Skeletal muscle tissue (tissue), 4 donors: ENCODE data around the gene CDC14A. TPM values are rescaled to one million over a fixed set of nuclear protein-coding genes. Genes with fewer than 3 reads are reported as not detected.
"Not testable (repeated sequence)": the region's sequence is repeated elsewhere in the genome, so short reads cannot be mapped to it uniquely, and the experiment has no call there.

Experiments used
- H3K27ac ChIP-seq: one replicate; pipeline ENCODE4 v1.7.0; 2013; ENCODE audit warnings: mild to moderate bottlenecking, low read depth, low read length, inconsistent platforms
- H3K27me3 ChIP-seq, 3 donors: one replicate each; pipeline ENCODE4 v1.7.0; 2013; ENCODE audit warnings: low read length in 3 of 3; ENCODE audit not compliant: control insufficient read depth in 3 of 3, insufficient read depth in 3 of 3
- H3K36me3 ChIP-seq, 3 donors: one replicate each; pipeline ENCODE4 v1.7.0; 2013; ENCODE audit warnings: low read length in 3 of 3; ENCODE audit not compliant: control insufficient read depth in 3 of 3, insufficient read depth in 3 of 3
- H3K4me1 ChIP-seq, 3 donors: one replicate each; pipeline ENCODE4 v1.7.0; 2013; ENCODE audit warnings: low read length in 3 of 3, mild to moderate bottlenecking in 3 of 3; ENCODE audit not compliant: control insufficient read depth in 3 of 3, insufficient read depth in 3 of 3
- H3K4me3 ChIP-seq, 3 donors: one replicate each; pipeline ENCODE4 v1.7.0; 2013; ENCODE audit warnings: low read length in 3 of 3
- H3K9ac ChIP-seq, 3 donors: one replicate each; pipeline ENCODE4 v1.7.0; 2013; ENCODE audit warnings: low read length in 3 of 3, mild to moderate bottlenecking in 3 of 3, moderate library complexity in 2 of 3, low read depth in 1 of 3
- H3K9me3 ChIP-seq, 3 donors: one replicate each; pipeline ENCODE4 v1.7.0; 2013; ENCODE audit warnings: low read length in 3 of 3; ENCODE audit not compliant: control insufficient read depth in 3 of 3
- total RNA-seq: library from RNA; depleted of rRNA; stranded (reverse); fragments of >200 nt; gene quantifications from one replicate; pipeline ENCODE4 v1.2.3, GENCODE V29; 2014
- donor health status: Osteomylitis.

Gene CDC14A
- total RNA-seq, 1 donor from 2014 or later, result 17.2 TPM

DNA sequence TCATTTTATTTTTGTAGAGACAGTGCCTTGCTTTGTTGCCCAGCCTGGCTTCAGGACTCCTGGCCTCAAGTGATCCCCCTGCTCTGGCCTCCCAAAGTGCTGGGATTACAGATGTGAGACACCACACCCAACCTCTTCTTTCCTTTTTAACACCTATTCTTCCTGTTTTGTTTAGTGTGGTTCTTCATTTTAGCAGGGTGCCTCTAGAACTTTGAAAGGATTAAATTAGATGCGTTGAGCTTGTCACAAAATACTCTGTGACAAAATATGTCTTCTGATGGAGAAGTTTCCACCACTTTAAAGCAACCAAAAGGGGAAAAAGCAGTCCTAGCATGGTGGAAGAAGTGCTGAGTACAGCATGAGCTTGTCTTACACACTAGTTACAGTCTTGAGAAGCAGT lies 42.0 kb downstream of the CDC14A start:
- Histone ChIP-seq H3K27ac (no peak overlapping the region), H3K4me3 (no peak overlapping the region), H3K36me3 (peaks cover 0 to 7% (median 0%) of the 10 kb centered on the region in 3 donors), H3K9ac (no peak overlapping the region), H3K9me3 (no peaks in the 10 kb centered on the region), H3K27me3 (no peaks in the 10 kb centered on the region), H3K4me1 (no peaks in the 10 kb centered on the region)

DNA sequence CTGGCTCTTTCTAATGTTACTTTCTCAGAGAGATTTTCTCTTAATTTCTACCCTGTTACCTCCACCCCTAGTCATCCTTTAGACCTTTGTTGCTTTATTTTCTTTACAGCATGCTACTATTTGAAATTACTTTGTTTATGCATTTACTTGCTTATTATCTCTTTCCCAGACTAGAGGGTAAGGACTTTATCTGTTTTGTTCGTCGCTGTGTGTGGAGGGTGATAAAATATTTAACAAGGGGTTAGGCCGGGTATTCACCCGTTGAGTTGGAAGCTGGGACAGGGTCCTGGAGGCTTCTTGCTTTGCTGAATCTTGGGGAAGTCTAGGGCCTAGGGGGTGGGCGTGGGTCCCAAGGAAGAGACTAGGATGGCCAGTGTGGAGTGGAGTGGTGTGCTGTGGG lies 43.6 kb downstream of the CDC14A start:
- Histone ChIP-seq H3K36me3 (peaks cover 0 to 6% (median 0%) of the 10 kb centered on the region in 3 donors), H3K4me1 (no peaks in the 10 kb centered on the region), H3K9me3 (no peaks in the 10 kb centered on the region), H3K27me3 (no peaks in the 10 kb centered on the region), H3K27ac (no peak overlapping the region), H3K4me3 (no peak overlapping the region), H3K9ac (no peak overlapping the region)

DNA sequence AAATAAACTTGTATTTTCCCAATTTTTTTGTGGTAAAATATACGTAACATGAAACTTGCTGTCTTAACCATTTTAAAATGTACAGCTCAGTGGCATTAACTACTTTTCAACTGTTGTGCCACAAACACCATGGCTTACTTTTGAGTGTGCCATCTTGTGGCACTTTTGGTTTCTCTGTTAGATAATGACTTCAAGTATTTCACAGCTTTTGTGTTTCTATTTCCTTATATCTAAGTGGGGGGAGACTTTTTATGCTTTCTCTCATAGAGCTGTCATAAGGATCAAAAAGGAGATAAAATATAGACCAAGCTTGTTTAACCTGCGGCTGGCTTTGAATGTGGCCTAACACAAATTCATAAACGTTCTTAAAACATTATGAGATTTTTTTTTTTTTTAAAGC lies 44.3 kb downstream of the CDC14A start:
- no peak overlapping the region for H3K9ac ChIP-seq
- H3K9me3 ChIP-seq, result no peaks in the 10 kb centered on the region
- peaks cover 0 to 1% (median 0%) of the 10 kb centered on the region in 3 donors for H3K36me3 ChIP-seq
- H3K4me3 ChIP-seq, result no peak overlapping the region
- H3K27ac ChIP-seq, result no peak overlapping the region
- H3K27me3 ChIP-seq, result no peaks in the 10 kb centered on the region
- H3K4me1 ChIP-seq, result no peaks in the 10 kb centered on the region

DNA sequence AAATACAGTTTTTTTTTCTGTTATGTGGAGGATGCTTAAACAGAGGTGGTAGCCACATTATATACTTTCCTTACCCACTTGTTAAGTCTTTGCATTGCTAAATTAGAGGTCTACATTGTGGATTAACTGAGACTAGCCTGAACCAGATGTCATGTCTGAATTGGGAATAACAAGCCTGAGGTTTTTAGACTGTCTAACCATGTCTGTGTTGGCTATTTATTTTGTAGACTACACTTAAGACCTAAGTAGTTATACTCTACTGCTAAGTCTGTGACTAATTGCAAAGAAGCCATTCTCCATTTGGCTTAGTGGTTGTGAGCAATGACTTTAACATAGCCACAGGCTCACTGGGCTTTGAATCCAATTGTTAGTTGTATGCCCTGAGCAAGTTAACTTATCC lies 45.4 kb downstream of the CDC14A start:
- Histone ChIP-seq H3K9ac (no peak overlapping the region), H3K27ac (no peak overlapping the region), H3K36me3 (no peaks in the 10 kb centered on the region), H3K4me3 (no peak overlapping the region), H3K4me1 (no peaks in the 10 kb centered on the region), H3K27me3 (no peaks in the 10 kb centered on the region), H3K9me3 (no peaks in the 10 kb centered on the region)

DNA sequence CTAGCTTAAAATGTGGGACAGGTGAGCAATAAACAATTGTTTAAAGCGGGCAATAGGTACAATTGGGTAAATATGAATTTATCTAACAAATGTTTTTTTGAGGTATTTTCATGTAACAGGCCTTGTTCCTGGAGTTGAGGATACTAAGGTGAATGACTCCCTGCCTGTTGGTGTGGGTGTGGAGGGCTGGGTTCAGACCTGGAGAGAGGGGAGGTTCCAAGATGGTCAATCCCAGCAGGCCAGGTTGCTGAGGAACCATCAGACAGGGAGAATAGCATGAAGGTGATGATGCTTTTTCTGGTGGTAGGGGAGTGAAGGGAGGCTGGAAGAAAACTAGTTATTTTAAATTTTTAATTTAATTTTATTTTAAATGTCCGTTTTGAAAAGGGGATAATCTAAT lies 46.3 kb downstream of the CDC14A start:
- no peaks in the 10 kb centered on the region for H3K4me1 ChIP-seq
- H3K9ac ChIP-seq, result no peak overlapping the region
- H3K9me3 ChIP-seq, result no peaks in the 10 kb centered on the region
- no peak overlapping the region for H3K27ac ChIP-seq
- H3K27me3 ChIP-seq, result no peaks in the 10 kb centered on the region
- no peak overlapping the region for H3K4me3 ChIP-seq
- H3K36me3 ChIP-seq, result no peaks in the 10 kb centered on the region

DNA sequence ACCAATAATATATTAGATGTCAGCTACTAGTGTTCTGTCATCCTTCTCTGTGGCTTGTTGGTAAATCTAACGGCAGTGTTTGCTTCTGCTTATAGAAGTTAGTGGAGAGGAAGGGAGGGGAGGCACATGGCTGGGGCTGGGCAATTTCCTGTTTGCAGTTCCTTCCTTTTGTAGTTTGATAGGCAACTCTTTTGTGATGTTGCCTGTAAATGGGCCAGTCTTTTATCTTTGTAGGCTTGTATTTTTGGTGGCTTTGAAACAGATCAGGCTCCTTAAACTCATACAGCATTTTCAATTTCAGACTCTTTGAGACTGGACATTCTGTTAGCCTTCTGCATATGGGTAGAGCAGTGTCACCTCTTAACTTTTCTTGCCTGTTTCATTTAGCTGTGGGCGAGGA lies 48.1 kb downstream of the CDC14A start:
- Histone ChIP-seq H3K9me3 (no peaks in the 10 kb centered on the region), H3K9ac (no peak overlapping the region), H3K27ac (no peak overlapping the region), H3K36me3 (no peaks in the 10 kb centered on the region), H3K4me1 (no peaks in the 10 kb centered on the region), H3K27me3 (no peaks in the 10 kb centered on the region), H3K4me3 (no peak overlapping the region)

DNA sequence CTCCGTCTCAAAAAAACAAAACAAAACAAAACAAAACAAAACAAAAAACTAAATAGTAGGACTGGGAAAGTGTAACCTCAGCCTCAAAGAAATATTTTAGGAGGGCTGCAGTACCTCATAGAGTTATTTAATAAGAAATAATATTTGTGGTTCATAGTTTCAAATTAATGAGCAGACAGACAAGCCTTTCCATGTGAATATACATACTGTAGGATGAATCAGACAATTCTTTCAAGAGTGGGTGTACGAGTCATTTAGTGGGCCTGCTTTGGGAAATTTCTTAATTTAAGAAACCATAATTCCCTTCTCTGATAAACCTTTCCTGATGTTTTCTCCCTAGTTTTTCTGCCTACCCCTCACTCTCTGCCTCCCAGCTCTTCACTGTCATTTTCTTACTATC lies 52.5 kb downstream of the CDC14A start:
- no peaks in the 10 kb centered on the region for H3K36me3 ChIP-seq
- no peak overlapping the region for H3K27ac ChIP-seq
- no peaks in the 10 kb centered on the region for H3K4me1 ChIP-seq
- no peaks in the 10 kb centered on the region for H3K27me3 ChIP-seq
- no peak overlapping the region for H3K4me3 ChIP-seq
- H3K9me3 ChIP-seq, result no peaks in the 10 kb centered on the region
- H3K9ac ChIP-seq, result no peak overlapping the region

DNA sequence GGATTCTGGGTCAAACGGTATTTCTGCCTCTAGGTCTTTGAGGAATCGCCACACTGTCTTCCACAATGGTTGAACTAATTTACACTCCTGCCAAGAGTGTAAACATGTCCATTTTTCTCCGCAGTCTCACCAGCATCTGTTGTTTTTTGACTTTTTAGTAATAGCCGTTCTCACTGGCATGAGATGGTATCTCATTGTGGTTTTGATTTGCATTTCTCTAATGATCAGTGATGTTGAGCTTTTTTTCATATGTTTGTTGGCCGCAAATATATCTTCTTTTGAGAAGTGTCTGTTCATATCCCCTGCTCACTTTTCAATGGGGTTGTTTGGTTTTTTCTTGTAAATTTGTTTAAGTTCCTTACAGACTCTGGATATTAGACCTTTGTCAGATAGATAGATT lies 53.6 kb downstream of the CDC14A start:
- not testable (repeated sequence) for H3K36me3 ChIP-seq, H3K4me1 ChIP-seq, H3K27me3 ChIP-seq, H3K4me3 ChIP-seq, H3K9me3 ChIP-seq, H3K9ac ChIP-seq, H3K27ac ChIP-seq

DNA sequence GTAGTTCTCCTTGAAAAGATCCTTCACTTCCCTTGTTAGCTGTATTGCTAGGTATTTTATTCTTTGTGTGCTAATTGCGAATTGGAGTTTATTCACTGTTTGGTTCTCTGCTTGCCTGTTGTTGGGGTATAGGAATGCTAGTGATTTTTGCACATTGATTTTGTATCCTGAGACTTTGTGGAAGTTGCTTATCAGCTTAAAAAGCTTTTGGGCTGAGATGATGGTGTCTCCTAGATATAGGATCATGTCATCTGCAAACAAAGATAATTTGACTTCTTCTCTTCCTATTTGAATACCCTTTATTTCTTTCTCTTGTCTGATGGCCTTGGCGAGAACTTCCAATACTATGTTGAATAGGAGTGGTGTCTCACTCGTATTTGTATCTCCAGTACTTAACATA lies 55.1 kb downstream of the CDC14A start:
- not testable (repeated sequence) for H3K27ac ChIP-seq, H3K36me3 ChIP-seq, H3K9me3 ChIP-seq, H3K27me3 ChIP-seq, H3K9ac ChIP-seq, H3K4me3 ChIP-seq, H3K4me1 ChIP-seq

DNA sequence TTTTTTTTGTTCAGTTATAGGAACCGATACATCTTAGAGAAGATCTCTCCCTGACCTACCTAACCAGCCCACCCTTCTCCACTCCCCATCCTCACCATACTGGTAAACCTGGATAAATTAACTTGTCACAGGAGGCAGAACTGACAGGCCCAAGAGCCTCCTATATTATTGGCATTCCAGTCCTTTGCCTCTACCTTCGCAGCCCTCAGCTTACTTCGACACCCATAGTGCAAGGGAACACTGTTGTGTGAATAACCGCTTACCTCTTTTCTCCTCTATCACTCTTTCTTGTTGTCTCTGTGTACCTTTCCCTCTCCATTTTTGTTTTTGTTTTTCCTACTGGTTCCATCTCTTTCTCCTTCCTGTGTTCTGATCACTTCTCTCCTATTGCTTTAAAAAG lies 58.7 kb downstream of the CDC14A start:
- no peaks in the 10 kb centered on the region for H3K27me3 ChIP-seq
- no peak overlapping the region for H3K27ac ChIP-seq
- H3K9me3 ChIP-seq, result no peaks in the 10 kb centered on the region
- H3K4me1 ChIP-seq, result peaks cover 0 to 5% (median 2%) of the 10 kb centered on the region in 3 donors
- H3K9ac ChIP-seq, result no peak overlapping the region
- no peaks in the 10 kb centered on the region for H3K36me3 ChIP-seq
- no peak overlapping the region for H3K4me3 ChIP-seq

DNA sequence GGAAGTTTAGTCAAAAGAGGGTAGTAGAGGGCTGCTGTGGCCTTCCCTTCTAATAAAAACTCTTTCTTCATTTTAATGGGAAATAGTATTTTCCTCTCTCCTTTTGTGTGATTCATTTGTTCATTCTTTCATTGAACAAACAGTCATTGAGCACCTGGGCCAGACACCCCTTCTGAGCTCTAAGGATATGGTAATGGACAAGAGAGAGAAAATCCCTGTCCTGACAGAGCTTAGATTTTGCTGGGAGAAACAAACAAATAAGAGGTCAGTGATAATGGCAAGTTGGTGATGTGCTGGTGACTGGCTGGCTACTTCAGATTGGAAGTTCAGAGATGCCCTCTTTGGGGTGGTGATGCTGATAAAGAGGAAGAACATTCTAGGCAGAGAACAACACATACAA lies 59.3 kb downstream of the CDC14A start:
- no peak overlapping the region for H3K4me3 ChIP-seq
- no peak overlapping the region for H3K9ac ChIP-seq
- no peak overlapping the region for H3K27ac ChIP-seq
- H3K27me3 ChIP-seq, result no peaks in the 10 kb centered on the region
- H3K36me3 ChIP-seq, result no peaks in the 10 kb centered on the region
- no peaks in the 10 kb centered on the region for H3K9me3 ChIP-seq
- H3K4me1 ChIP-seq, result peaks cover 0 to 5% (median 2%) of the 10 kb centered on the region in 3 donors
